Measurements from ENCODE around the gene GPR39.

GPR39 gene

DNA sequence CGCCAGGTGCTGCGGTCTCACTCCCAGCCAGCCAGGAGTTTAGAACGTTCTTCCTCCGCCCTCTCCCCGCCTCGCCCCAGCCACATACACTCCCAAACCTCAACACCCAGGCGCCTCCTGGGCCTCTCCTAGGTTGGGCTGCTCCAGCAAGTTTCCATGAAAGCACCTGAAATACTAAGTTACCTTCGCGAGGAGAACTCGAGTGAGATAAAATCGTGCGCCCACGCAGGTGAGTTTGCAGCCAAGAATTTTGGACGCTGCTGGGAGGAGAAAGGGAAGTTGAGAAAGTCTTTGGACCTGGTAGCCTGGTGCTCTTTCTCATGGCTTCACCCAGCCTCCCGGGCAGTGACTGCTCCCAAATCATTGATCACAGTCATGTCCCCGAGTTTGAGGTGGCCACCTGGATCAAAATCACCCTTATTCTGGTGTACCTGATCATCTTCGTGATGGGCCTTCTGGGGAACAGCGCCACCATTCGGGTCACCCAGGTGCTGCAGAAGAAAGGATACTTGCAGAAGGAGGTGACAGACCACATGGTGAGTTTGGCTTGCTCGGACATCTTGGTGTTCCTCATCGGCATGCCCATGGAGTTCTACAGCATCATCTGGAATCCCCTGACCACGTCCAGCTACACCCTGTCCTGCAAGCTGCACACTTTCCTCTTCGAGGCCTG is at the start of gene GPR39:
GPR39 (plus strand) TSS at position 83 of the 673 bp plus-strand sequence.
- peaks cover 4% of the 10 kb centered on the region for H3K4me1 ChIP-seq (ENCODE audit: control insufficient read depth, insufficient read depth, low read length)
- H3K4me3 ChIP-seq (ENCODE audit: low read depth, low read length): peak within 1 kb of the TSS; percentile 58
- H3K9ac ChIP-seq (ENCODE audit: low read depth, low read length): peak within 1 kb of the TSS; percentile 8
- no peaks in the 10 kb centered on the region for H3K9me3 ChIP-seq (ENCODE audit: control insufficient read depth, insufficient read depth, low read length)
- H3K36me3 ChIP-seq (ENCODE audit: control insufficient read depth, insufficient read depth, low read length): no peaks in the 10 kb centered on the region
- peaks cover 22% of the 10 kb centered on the region for H3K27me3 ChIP-seq (ENCODE audit: control insufficient read depth, insufficient read depth, low read length)

DNA sequence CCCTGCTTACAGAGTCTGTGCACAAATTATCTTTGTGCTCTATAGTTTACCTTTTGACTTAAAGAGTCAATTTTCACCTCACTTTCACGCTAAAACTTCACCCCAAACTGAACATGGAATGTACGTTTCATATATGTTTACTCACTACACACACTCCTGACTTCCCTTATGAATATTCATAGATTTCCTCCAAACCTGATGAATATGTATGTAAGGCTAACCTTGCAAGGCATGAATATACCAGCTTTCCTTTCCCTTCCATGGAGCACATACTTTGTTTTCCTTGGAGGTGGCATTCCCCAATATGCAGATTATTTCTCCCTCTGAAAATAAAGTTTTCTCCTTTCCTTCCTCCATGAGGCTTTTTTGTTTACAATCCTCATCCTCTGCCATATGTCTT is 48.4 kb upstream of the GPR39 start:
- Histone ChIP-seq H3K27me3 (ENCODE audit: control insufficient read depth, insufficient read depth, low read length) (no peaks in the 10 kb centered on the region), H3K9ac (ENCODE audit: low read depth, low read length) (no peak overlapping the region), H3K4me3 (ENCODE audit: low read depth, low read length) (no peak overlapping the region), H3K36me3 (ENCODE audit: control insufficient read depth, insufficient read depth, low read length) (no peaks in the 10 kb centered on the region), H3K4me1 (ENCODE audit: control insufficient read depth, insufficient read depth, low read length) (no peaks in the 10 kb centered on the region), H3K9me3 (ENCODE audit: control insufficient read depth, insufficient read depth, low read length) (no peaks in the 10 kb centered on the region)

DNA sequence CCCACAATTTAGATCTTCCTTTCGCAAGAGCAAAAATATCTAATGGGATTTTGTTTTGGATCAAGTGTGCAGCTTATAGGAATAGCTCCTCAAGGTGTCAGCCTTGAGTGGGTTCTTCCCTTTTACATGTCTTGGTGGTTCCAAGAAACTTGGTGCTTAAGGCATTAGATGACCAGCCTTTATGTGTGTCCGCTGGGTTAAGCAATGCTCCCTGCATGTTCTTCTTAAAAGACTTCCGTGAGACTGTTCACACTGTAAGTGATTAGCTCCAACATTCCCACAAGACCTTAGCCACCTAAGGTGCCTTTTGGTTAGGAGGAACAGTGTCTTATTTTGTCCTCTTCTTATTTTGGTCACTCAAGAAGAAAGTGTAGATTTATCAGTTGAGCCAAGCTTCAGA is 44.3 kb upstream of the GPR39 start:
- Histone ChIP-seq H3K9ac (ENCODE audit: low read depth, low read length) (no peak overlapping the region), H3K4me3 (ENCODE audit: low read depth, low read length) (no peak overlapping the region), H3K4me1 (ENCODE audit: control insufficient read depth, insufficient read depth, low read length) (no peaks in the 10 kb centered on the region), H3K27me3 (ENCODE audit: control insufficient read depth, insufficient read depth, low read length) (no peaks in the 10 kb centered on the region), H3K9me3 (ENCODE audit: control insufficient read depth, insufficient read depth, low read length) (no peaks in the 10 kb centered on the region), H3K36me3 (ENCODE audit: control insufficient read depth, insufficient read depth, low read length) (no peaks in the 10 kb centered on the region)

DNA sequence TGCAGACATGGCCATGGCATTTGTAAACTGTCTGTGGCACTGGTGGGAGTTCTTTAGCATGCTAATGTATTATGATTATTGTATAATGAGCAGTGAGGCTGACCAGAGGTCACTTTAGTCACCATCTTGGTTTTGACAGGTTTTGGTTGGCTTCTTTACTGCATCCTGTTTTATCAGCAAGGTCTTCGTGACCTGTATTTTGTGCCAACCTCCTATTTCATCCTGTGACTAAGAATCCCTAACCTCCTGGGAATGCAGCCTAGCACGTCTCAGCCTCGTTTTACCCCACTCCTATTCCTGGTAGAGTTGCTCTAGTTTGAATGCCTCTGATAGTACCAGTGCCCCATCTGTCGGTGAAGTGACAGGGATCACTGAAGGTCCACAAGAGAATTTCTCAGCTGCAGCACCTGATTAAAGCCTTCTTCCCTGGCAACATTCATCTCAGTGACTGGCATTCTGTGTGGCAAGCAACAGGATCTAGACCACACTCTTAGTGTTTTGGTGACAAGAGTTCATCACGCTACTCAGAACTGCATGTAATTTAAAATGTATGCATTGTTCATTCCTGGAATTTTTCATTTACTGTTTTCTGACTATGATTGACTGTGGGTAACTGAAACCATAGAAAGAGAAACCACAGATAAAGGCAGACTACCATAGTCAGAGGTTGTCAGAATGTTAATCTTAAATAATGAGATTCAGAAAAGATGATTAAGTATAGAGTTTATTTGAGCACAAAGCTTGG is 43.0 kb upstream of the GPR39 start:
- no peaks in the 10 kb centered on the region for H3K9me3 ChIP-seq (ENCODE audit: control insufficient read depth, insufficient read depth, low read length)
- H3K4me3 ChIP-seq (ENCODE audit: low read depth, low read length): no peak overlapping the region
- no peaks in the 10 kb centered on the region for H3K27me3 ChIP-seq (ENCODE audit: control insufficient read depth, insufficient read depth, low read length)
- no peaks in the 10 kb centered on the region for H3K4me1 ChIP-seq (ENCODE audit: control insufficient read depth, insufficient read depth, low read length)
- H3K36me3 ChIP-seq (ENCODE audit: control insufficient read depth, insufficient read depth, low read length): no peaks in the 10 kb centered on the region
- H3K9ac ChIP-seq (ENCODE audit: low read depth, low read length): no peak overlapping the region

DNA sequence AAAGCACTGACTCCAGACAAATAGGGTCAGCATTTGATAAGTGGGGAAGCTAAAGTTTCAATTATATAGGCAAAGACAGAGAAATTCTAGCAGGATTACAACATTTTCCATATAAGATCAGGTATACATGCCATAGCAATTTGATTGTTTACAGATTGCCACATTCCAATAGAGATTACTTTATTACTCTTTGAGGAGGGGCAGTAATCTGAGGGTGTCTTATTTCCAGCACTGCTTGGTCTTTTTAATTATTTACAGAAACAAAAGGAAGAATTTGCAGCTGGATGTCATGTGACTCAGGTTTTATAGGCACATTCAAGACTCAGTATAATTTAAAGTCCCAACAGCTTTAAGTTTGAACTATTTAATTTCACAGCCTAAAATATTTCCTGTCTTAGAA is 42.5 kb upstream of the GPR39 start:
- Histone ChIP-seq H3K36me3 (ENCODE audit: control insufficient read depth, insufficient read depth, low read length) (no peaks in the 10 kb centered on the region), H3K4me3 (ENCODE audit: low read depth, low read length) (no peak overlapping the region), H3K4me1 (ENCODE audit: control insufficient read depth, insufficient read depth, low read length) (no peaks in the 10 kb centered on the region), H3K27me3 (ENCODE audit: control insufficient read depth, insufficient read depth, low read length) (no peaks in the 10 kb centered on the region), H3K9ac (ENCODE audit: low read depth, low read length) (no peak overlapping the region), H3K9me3 (ENCODE audit: control insufficient read depth, insufficient read depth, low read length) (no peaks in the 10 kb centered on the region)

DNA sequence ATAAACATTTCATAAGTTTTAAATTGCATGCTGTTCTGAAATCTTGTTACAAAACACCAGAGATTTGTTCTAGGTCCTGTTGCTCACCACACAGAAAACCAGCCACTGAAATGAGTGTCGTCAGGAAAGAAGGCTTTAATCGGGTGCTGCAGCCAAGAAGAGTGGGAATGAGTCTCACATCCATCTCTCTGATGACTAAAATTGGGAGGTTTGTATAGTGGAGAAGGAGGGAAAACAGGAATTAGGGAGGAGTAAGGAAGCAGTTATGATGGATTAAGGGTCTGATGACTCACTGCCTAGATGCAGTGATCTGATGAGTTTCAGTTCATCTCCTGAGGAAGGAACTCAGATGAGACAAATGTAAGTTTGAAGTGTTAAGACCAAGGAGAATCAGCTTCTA is 42.1 kb upstream of the GPR39 start:
- H3K27me3 ChIP-seq (ENCODE audit: control insufficient read depth, insufficient read depth, low read length): no peaks in the 10 kb centered on the region
- no peaks in the 10 kb centered on the region for H3K9me3 ChIP-seq (ENCODE audit: control insufficient read depth, insufficient read depth, low read length)
- H3K9ac ChIP-seq (ENCODE audit: low read depth, low read length): no peak overlapping the region
- no peak overlapping the region for H3K4me3 ChIP-seq (ENCODE audit: low read depth, low read length)
- no peaks in the 10 kb centered on the region for H3K36me3 ChIP-seq (ENCODE audit: control insufficient read depth, insufficient read depth, low read length)
- H3K4me1 ChIP-seq (ENCODE audit: control insufficient read depth, insufficient read depth, low read length): no peaks in the 10 kb centered on the region

DNA sequence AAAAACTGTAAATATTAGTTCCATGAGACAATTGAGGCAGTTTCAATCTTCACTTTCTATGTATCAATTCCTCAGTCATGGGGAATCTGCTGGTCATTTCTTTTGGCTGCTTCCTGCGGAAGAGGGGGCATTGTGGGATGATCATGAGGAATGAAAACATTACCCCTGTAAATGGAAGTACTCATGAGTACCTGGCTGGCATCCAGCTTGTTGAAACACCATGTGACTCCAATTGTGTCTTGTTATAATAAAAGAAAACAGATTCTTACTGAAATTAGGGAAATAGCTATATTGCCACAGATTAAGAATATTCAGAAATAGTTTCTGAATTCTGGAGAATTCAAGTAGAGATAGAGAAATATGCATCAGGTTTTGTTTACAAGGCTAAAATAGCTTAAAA is 41.6 kb upstream of the GPR39 start:
- no peaks in the 10 kb centered on the region for H3K9me3 ChIP-seq (ENCODE audit: control insufficient read depth, insufficient read depth, low read length)

DNA sequence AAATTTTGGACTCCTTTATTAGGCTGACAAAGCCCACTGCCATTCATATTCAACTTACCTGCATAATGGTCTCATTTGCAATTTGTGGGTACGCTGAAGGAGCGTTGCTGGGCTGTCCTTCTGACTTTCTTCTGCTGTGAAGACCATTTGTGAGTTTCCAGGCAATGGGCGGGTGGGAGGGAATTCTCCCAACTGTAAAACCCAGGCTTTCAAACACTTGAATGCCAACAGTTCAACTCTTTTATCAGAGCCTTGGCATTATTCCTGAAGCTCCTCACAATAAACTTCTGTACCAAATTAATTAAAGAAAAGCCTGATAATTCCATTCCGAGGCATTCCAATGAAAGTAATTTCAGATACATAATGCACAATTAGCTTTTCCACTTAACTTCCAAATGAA is 35.2 kb upstream of the GPR39 start:
- H3K36me3 ChIP-seq (ENCODE audit: control insufficient read depth, insufficient read depth, low read length): no peaks in the 10 kb centered on the region
- no peak overlapping the region for H3K4me3 ChIP-seq (ENCODE audit: low read depth, low read length)
- H3K9me3 ChIP-seq (ENCODE audit: control insufficient read depth, insufficient read depth, low read length): no peaks in the 10 kb centered on the region
- no peak overlapping the region for H3K9ac ChIP-seq (ENCODE audit: low read depth, low read length)
- no peaks in the 10 kb centered on the region for H3K27me3 ChIP-seq (ENCODE audit: control insufficient read depth, insufficient read depth, low read length)
- no peaks in the 10 kb centered on the region for H3K4me1 ChIP-seq (ENCODE audit: control insufficient read depth, insufficient read depth, low read length)

More for the DNA sequence above, 41.6 kb upstream of the GPR39 start:
- no peaks in the 10 kb centered on the region for H3K27me3 ChIP-seq (ENCODE audit: control insufficient read depth, insufficient read depth, low read length)
- no peak overlapping the region for H3K9ac ChIP-seq (ENCODE audit: low read depth, low read length)
- no peaks in the 10 kb centered on the region for H3K36me3 ChIP-seq (ENCODE audit: control insufficient read depth, insufficient read depth, low read length)
- no peaks in the 10 kb centered on the region for H3K4me1 ChIP-seq (ENCODE audit: control insufficient read depth, insufficient read depth, low read length)
- no peak overlapping the region for H3K4me3 ChIP-seq (ENCODE audit: low read depth, low read length)

DNA sequence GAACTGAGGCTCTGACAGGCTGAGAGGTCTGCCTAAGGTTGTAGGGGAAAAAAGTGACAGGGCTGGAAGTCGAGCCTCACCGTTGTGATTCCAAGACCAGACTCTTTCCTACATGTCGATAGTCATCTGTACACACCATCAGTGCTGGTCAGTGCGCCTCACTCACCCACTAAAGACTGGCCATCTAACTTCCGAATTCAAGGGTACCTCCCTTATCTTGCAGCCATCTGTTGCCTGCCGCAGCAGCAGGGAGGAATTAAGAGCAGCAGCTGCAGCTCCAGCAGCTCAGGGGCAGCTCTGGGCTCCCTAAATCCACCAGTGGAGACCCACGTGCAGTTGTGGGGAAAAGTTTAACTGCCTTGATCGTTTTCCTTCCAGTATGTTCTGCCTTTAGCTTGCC is 32.6 kb upstream of the GPR39 start:
- Histone ChIP-seq H3K27me3 (ENCODE audit: control insufficient read depth, insufficient read depth, low read length) (no peaks in the 10 kb centered on the region), H3K9ac (ENCODE audit: low read depth, low read length) (no peak overlapping the region), H3K4me1 (ENCODE audit: control insufficient read depth, insufficient read depth, low read length) (no peaks in the 10 kb centered on the region), H3K36me3 (ENCODE audit: control insufficient read depth, insufficient read depth, low read length) (no peaks in the 10 kb centered on the region), H3K4me3 (ENCODE audit: low read depth, low read length) (no peak overlapping the region), H3K9me3 (ENCODE audit: control insufficient read depth, insufficient read depth, low read length) (no peaks in the 10 kb centered on the region)

DNA sequence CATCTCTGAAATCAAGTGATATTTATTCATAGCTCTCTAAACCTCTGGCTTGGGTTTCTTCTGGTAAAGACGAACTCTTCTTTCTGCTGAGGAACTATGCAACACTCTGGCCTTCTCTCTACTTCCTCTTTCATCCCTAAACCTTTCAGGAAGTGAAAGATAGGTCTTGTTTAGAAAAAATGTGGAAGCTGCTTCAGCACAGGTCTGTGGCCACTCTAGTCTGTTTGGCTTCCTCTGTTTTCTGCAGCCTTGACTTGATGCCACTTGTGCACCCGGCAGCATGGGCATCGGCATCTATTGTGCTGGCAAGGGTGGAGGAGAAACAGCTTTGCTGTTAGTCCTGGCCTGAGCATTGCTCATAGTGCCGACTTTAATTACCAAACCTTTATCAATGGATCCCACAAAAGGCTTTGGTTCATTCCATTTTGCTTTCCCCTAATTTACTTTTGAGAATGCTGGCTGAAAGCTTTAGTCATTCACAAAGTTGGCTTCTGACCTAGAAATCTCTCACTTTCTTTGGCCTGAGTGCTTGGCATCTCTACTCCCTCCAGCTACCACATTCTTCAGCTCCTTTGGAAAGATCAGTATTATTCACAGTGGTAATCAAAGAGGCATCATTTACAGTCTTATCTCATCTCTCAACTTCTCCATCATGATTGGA is 32.0 kb upstream of the GPR39 start:
- no peaks in the 10 kb centered on the region for H3K9me3 ChIP-seq (ENCODE audit: control insufficient read depth, insufficient read depth, low read length)
- no peak overlapping the region for H3K4me3 ChIP-seq (ENCODE audit: low read depth, low read length)
- no peaks in the 10 kb centered on the region for H3K4me1 ChIP-seq (ENCODE audit: control insufficient read depth, insufficient read depth, low read length)
- no peaks in the 10 kb centered on the region for H3K36me3 ChIP-seq (ENCODE audit: control insufficient read depth, insufficient read depth, low read length)
- H3K27me3 ChIP-seq (ENCODE audit: control insufficient read depth, insufficient read depth, low read length): no peaks in the 10 kb centered on the region
- no peak overlapping the region for H3K9ac ChIP-seq (ENCODE audit: low read depth, low read length)

DNA sequence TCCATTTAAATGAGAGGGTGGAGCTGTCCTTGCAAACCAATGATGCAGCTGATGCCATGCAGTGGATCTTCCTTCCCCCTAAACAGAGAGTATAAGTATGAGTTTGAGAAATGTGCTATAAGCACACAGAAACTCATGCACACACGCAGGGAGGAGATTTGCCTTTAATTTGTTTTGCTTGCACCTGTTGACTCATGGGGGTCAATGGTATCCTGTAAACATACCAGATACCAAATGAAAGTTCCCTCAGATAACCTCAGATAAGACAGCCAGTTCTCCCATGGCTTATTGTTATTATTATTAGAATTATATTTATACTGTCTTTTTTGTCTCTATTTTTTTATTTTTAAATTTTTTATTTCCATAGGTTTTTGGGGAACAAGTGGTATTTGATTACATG is 29.5 kb upstream of the GPR39 start:
- H3K4me3 ChIP-seq (ENCODE audit: low read depth, low read length): no peak overlapping the region
- H3K27me3 ChIP-seq (ENCODE audit: control insufficient read depth, insufficient read depth, low read length): no peaks in the 10 kb centered on the region

DNA sequence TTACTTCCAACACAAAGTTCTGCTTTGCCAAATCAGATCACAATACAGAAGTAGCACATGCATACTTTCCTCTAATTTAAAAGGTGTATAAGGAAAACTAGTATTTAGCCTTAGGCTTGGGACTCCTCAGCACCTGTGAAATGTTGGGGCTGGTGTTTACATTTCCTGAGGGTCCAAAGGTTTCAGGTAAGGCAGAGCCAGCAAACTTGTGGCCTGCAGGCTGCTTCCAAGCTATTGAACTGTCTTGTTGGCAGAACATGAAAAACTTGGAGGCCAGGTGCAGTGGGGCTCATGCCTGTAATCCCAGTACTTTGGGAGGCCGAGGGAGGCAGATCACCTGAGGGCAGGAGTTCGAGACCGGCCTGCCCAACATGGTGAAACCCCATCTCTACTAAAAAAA is 26.5 kb upstream of the GPR39 start:
- Histone ChIP-seq H3K4me3 (ENCODE audit: low read depth, low read length) (no peak overlapping the region), H3K9ac (ENCODE audit: low read depth, low read length) (no peak overlapping the region), H3K36me3 (ENCODE audit: control insufficient read depth, insufficient read depth, low read length) (no peaks in the 10 kb centered on the region)

More for the DNA sequence above, 29.5 kb upstream of the GPR39 start:
- Histone ChIP-seq H3K36me3 (ENCODE audit: control insufficient read depth, insufficient read depth, low read length) (no peaks in the 10 kb centered on the region), H3K9me3 (ENCODE audit: control insufficient read depth, insufficient read depth, low read length) (no peaks in the 10 kb centered on the region), H3K9ac (ENCODE audit: low read depth, low read length) (no peak overlapping the region), H3K4me1 (ENCODE audit: control insufficient read depth, insufficient read depth, low read length) (no peaks in the 10 kb centered on the region)

More for the DNA sequence above, 26.5 kb upstream of the GPR39 start:
- H3K27me3 ChIP-seq (ENCODE audit: control insufficient read depth, insufficient read depth, low read length): no peaks in the 10 kb centered on the region
- H3K4me1 ChIP-seq (ENCODE audit: control insufficient read depth, insufficient read depth, low read length): no peaks in the 10 kb centered on the region
- H3K9me3 ChIP-seq (ENCODE audit: control insufficient read depth, insufficient read depth, low read length): no peaks in the 10 kb centered on the region
